HG02798 (cell line): ENCODE results near the gene FADS6.

Experiments used
- ATAC-seq: cut with Tn5 transposase; IDR thresholded peaks from one replicate; pipeline ENCODE4 v1.9.1; 2021; ENCODE audit warnings: mild to moderate bottlenecking; ENCODE audit not compliant: unreplicated experiment, poor library complexity

The FADS6 gene

GRCh38 chr17:74892974-74893911 is at the start of gene FADS6:
Gene FADS6, minus strand, starts transcription at chr17:74893633. Its CDS starts 38 bp downstream, at chr17:74893595.
- no peak for ATAC-seq

GRCh38 chr17:74941128-74941725 is 47.8 kb upstream of the FADS6 start:
- no peak for ATAC-seq

GRCh38 chr17:74939534-74939933 is 46.1 kb upstream of the FADS6 start:
- no peak for ATAC-seq

GRCh38 chr17:74938194-74938950 is 44.9 kb upstream of the FADS6 start:
- ATAC-seq = no peak

- no peak for ATAC-seq
These were observed 43.9 kb upstream of the FADS6 start for GRCh38 chr17:74937064-74938051.

- ATAC-seq = no peak
These were observed 43.0 kb upstream of the FADS6 start for GRCh38 chr17:74936470-74936799.

- ATAC-seq = no peak
These were observed 42.4 kb upstream of the FADS6 start, which contains the start of gene OTOP3 for GRCh38 chr17:74935585-74936469. Gene OTOP3, plus strand, starts transcription at chr17:74935898. Its CDS starts 24 bp downstream, at chr17:74935922.

GRCh38 chr17:74935048-74935447 is 41.6 kb upstream of the FADS6 start:
- no peak for ATAC-seq

- ATAC-seq = no peak
These were observed 37.2 kb upstream of the FADS6 start for GRCh38 chr17:74930535-74931036.

- ATAC-seq = no peak
These were observed 35.4 kb upstream of the FADS6 start for GRCh38 chr17:74928786-74929185.

GRCh38 chr17:74925242-74925641 is 31.8 kb upstream of the FADS6 start:
- no peak for ATAC-seq

- ATAC-seq = no peak
These were observed 31.0 kb upstream of the FADS6 start, which contains the start of gene OTOP2 for GRCh38 chr17:74924250-74924948. Gene OTOP2, plus strand, starts transcription at chr17:74924273. Its CDS starts 360 bp downstream, at chr17:74924633.

GRCh38 chr17:74923538-74924249 is 30.3 kb upstream of the FADS6 start:
- ATAC-seq = peak; percentile 45

GRCh38 chr17:74922694-74923537 is 29.5 kb upstream of the FADS6 start, which contains the start of gene USH1G:
Gene USH1G, minus strand, starts transcription at chr17:74923255. Its CDS starts 182 bp downstream, at chr17:74923073.
- peak; percentile 20 for ATAC-seq

- ATAC-seq = no peak
These were observed 28.7 kb upstream of the FADS6 start for GRCh38 chr17:74922172-74922571.

GRCh38 chr17:74921769-74922168 is 28.3 kb upstream of the FADS6 start:
- no peak for ATAC-seq
